ENCODE data around the gene KRT8.

Gene KRT8

GRCh38 chr12:52924764-52925716 is 20.2 kb upstream of the KRT8 start:
- DNase-seq = no peak

- DNase-seq = no peak
Observed at GRCh38 chr12:52921488-52922165, 16.8 kb upstream of the KRT8 start.

- DNase-seq = no peak
Observed at GRCh38 chr12:52920937-52921336, 16.1 kb upstream of the KRT8 start.

GRCh38 chr12:52918784-52919183 is 13.9 kb upstream of the KRT8 start:
- no peak for DNase-seq

- DNase-seq = no peak
Observed at GRCh38 chr12:52918351-52918750, 13.5 kb upstream of the KRT8 start.

- no peak for DNase-seq
Observed at GRCh38 chr12:52917800-52918199, 12.9 kb upstream of the KRT8 start.

GRCh38 chr12:52916216-52916615 is 11.3 kb upstream of the KRT8 start:
- no peak for DNase-seq

GRCh38 chr12:52915637-52916036 is 10.8 kb upstream of the KRT8 start:
- DNase-seq = no peak

GRCh38 chr12:52914576-52915121 is 9.8 kb upstream of the KRT8 start:
- no peak for DNase-seq

- no peak for DNase-seq
Observed at GRCh38 chr12:52913431-52913821, 8.6 kb upstream of the KRT8 start.

GRCh38 chr12:52912711-52913430 is 8.0 kb upstream of the KRT8 start:
- no peak for DNase-seq

GRCh38 chr12:52910248-52910883 is 5.5 kb upstream of the KRT8 start:
- DNase-seq = no peak

GRCh38 chr12:52909796-52910195 is 4.9 kb upstream of the KRT8 start:
- DNase-seq = no peak

- no peak for DNase-seq
Observed at GRCh38 chr12:52909331-52909730, 4.5 kb upstream of the KRT8 start.

GRCh38 chr12:52907092-52907810 is 2.4 kb upstream of the KRT8 start:
- DNase-seq = no peak

- no peak for DNase-seq
Observed at GRCh38 chr12:52906191-52906601, 1.3 kb upstream of the KRT8 start.

- no peak for DNase-seq
Observed at GRCh38 chr12:52903855-52904508, 894 bp downstream of the KRT8 start.

GRCh38 chr12:52903285-52903854 is 1.5 kb downstream of the KRT8 start:
- no peak for DNase-seq

GRCh38 chr12:52901715-52902541 is 2.9 kb downstream of the KRT8 start:
- no peak for DNase-seq
